DMS53 treated with DMSO at 0.1 percent for 48 hours (cell line): ENCODE measurements around the gene NET1.

ENCODE experiments used
- DNase-seq: peaks from one replicate; lab custom pipeline; 2025; ENCODE audit not compliant: unreplicated experiment; lab: John Stamatoyannopoulos, UW

The NET1 gene

GRCh38 chr10:5480162-5480941 lies 68.0 kb downstream of the NET1 start:
- no peak for DNase-seq

GRCh38 chr10:5481121-5481520 lies 68.8 kb downstream of the NET1 start:
- no peak for DNase-seq

GRCh38 chr10:5482016-5482415 lies 69.7 kb downstream of the NET1 start:
- DNase-seq = no peak

GRCh38 chr10:5484205-5484604 lies 71.8 kb downstream of the NET1 start:
- DNase-seq = no peak

- DNase-seq = no peak
Observed at GRCh38 chr10:5485290-5485689, 72.9 kb downstream of the NET1 start.

GRCh38 chr10:5485948-5486852 lies 73.8 kb downstream of the NET1 start:
- no peak for DNase-seq

GRCh38 chr10:5486853-5487235 lies 74.5 kb downstream of the NET1 start:
- DNase-seq = no peak

- peak; percentile 97 for DNase-seq
Observed at GRCh38 chr10:5488272-5489161, 76.2 kb downstream of the NET1 start.

- DNase-seq = no peak
Observed at GRCh38 chr10:5490032-5490431, 77.7 kb downstream of the NET1 start.

GRCh38 chr10:5490698-5491464 lies 78.5 kb downstream of the NET1 start:
- DNase-seq = no peak

- no peak for DNase-seq
Observed at GRCh38 chr10:5491477-5491876, 79.1 kb downstream of the NET1 start.

GRCh38 chr10:5492322-5492855 lies 80.0 kb downstream of the NET1 start:
- DNase-seq = no peak

GRCh38 chr10:5492929-5493576 lies 80.7 kb downstream of the NET1 start:
- no peak for DNase-seq

- no peak for DNase-seq
Observed at GRCh38 chr10:5493691-5494090, 81.3 kb downstream of the NET1 start.

GRCh38 chr10:5494611-5495010 lies 82.3 kb downstream of the NET1 start:
- DNase-seq = no peak

GRCh38 chr10:5496261-5497250 lies 84.2 kb downstream of the NET1 start:
- DNase-seq = no peak

- DNase-seq = no peak
Observed at GRCh38 chr10:5497289-5497688, 84.9 kb downstream of the NET1 start.

- no peak for DNase-seq
Observed at GRCh38 chr10:5497948-5498730, 85.8 kb downstream of the NET1 start.
